K562 (cell line): Measurements from ENCODE around the gene DNAJB1. TPM values are rescaled to one million over a fixed set of nuclear protein-coding genes. Genes with fewer than 3 reads are reported as not detected.
A peak's percentile ranks its signal among the peaks of the same experiment; 100 is the strongest.

Source experiments
- ARID3A ChIP-seq: IDR thresholded peaks from 2 replicates; pipeline ENCODE4 v1.6.1; 2012; ENCODE audit warnings: low read depth, low read length, improper control_type of control experiment, borderline replicate concordance
- BRD9 ChIP-seq: fragments of 450-650 bp; IDR thresholded peaks from 2 replicates; pipeline ENCODE4 v1.6.1; 2018; ENCODE audit warnings: low read depth; ENCODE audit not compliant: partially characterized antibody
- CTBP1 ChIP-seq: fragments of 450-650 bp; IDR thresholded peaks from 2 replicates; pipeline ENCODE4 v1.6.1; 2016; ENCODE audit warnings: borderline replicate concordance
- HMGN3 ChIP-seq: IDR thresholded peaks from 2 replicates; pipeline ENCODE4 v1.6.1; 2011; ENCODE audit warnings: borderline replicate concordance, low read depth, mild to moderate bottlenecking, mixed read lengths, low read length; ENCODE audit not compliant: insufficient read length; ENCODE audit errors: extremely low read depth
- HNRNPH1 ChIP-seq: fragments of 200-400 bp; formaldehyde crosslinking; optimal IDR thresholded peaks from 2 replicates; pipeline ENCODE3; 2017; ENCODE audit warnings: low read depth, mild to moderate bottlenecking, low read length, moderate library complexity
- IRF9 ChIP-seq: fragments of 450-650 bp; IDR thresholded peaks from 2 replicates; pipeline ENCODE4 v1.6.1; 2016; ENCODE audit warnings: missing biosample characterization, missing genetic modification characterization
- KHSRP ChIP-seq: fragments of 450-650 bp; IDR thresholded peaks from 2 replicates; pipeline ENCODE4 v1.6.1; 2017
- MCM2 ChIP-seq: fragments of 450-650 bp; IDR thresholded peaks from 2 replicates; pipeline ENCODE4 v1.6.1; 2017; ENCODE audit warnings: low read depth, mild to moderate bottlenecking
- POLR3A ChIP-seq: IDR thresholded peaks from 2 replicates; pipeline ENCODE4 v1.6.1; 2011; ENCODE audit warnings: borderline replicate concordance, mild to moderate bottlenecking, moderate library complexity; ENCODE audit not compliant: insufficient read length, insufficient read depth; ENCODE audit errors: extremely low read depth
- XRCC4 ChIP-seq: IDR thresholded peaks from one replicate; pipeline ENCODE4 v1.6.1; 2011; ENCODE audit not compliant: insufficient read depth, insufficient read length; ENCODE audit errors: extremely low read depth
- YBX1 ChIP-seq: fragments of 450-650 bp; IDR thresholded peaks from 2 replicates; pipeline ENCODE4 v1.7.1; 2016; ENCODE audit warnings: mild to moderate bottlenecking
- ZC3H8 ChIP-seq: fragments of 450-650 bp; IDR thresholded peaks from 2 replicates; pipeline ENCODE4 v1.6.1; 2017
- ZKSCAN3 ChIP-seq: fragments of 250-450 bp; sonication (Bioruptor Pico); IDR thresholded peaks from 2 replicates; pipeline ENCODE4 v1.4.0; 2020
- ZNF140 ChIP-seq: fragments of 250-450 bp; sonication (Bioruptor Pico); IDR thresholded peaks from 2 replicates; pipeline ENCODE4 v1.8.0; 2021; ENCODE audit warnings: moderate library complexity, mild to moderate bottlenecking, inconsistent platforms
- ZNF668 ChIP-seq: fragments of 250-450 bp; sonication (Bioruptor Pico); IDR thresholded peaks from 2 replicates; pipeline ENCODE4 v1.8.0; 2022; ENCODE audit warnings: mild to moderate bottlenecking, inconsistent platforms
- ZNF695 ChIP-seq: fragments of 450-650 bp; formaldehyde crosslinking; IDR thresholded peaks from 2 replicates; pipeline ENCODE4 v1.4.0; 2020; ENCODE audit warnings: mild to moderate bottlenecking, moderate library complexity
- ZNF740 ChIP-seq, 3 experiments: fragments of 200-800 bp in 1 of 3; sonication (Bioruptor generic) in 1 of 3; sonication (generic) in 1 of 3; formaldehyde crosslinking in 1 of 3; IDR thresholded peaks; 2 replicates each; pipeline versions ENCODE4 v1.6.1 to v1.8.0; 2016 to 2022; ENCODE audit warnings: mild to moderate bottlenecking in 2 of 3, missing compliant biosample characterization in 2 of 3, missing genetic modification characterization in 2 of 3, missing genetic modification reagents in 1 of 3
- ZNF778 ChIP-seq: fragments of 450-650 bp; formaldehyde crosslinking; IDR thresholded peaks from 2 replicates; pipeline ENCODE4 v1.4.0; 2020; ENCODE audit warnings: mild to moderate bottlenecking, moderate library complexity
- polyA plus RNA-seq, 8 experiments: library from polyadenylated mRNA; depleted of rRNA in 4 of 8; stranded (reverse) in 5 of 8; unstranded in 3 of 8; fragments of >200 nt; fragmentation: Nextera tagmentation in 2 of 8; fragmentation: Illumina TruSeq in 1 of 8; extraction: Ambion mirVana in 2 of 8; extraction: Trizol in 1 of 8; gene quantifications; 2 replicates each; pipeline versions ENCODE4 v1.2.1 to v1.2.3, GENCODE V29; 2011 to 2014; ENCODE audit warnings: inconsistent platforms in 1 of 8, missing spikeins in 1 of 8
- total RNA-seq, 7 experiments: library from RNA; depleted of rRNA in 6 of 7; stranded (reverse); fragments of >200 nt in 6 of 7; fragmentation: Illumina TruSeq in 2 of 7; extraction: Trizol in 2 of 7; gene quantifications; 2 replicates each; pipeline versions ENCODE4 v1.2.1 to v1.2.3, GENCODE V29; 2011 to 2021; ENCODE audit warnings: low replicate concordance in 1 of 7
- TF ChIP-seq, protein P1 (sequence below): fragments of 450-650 bp; formaldehyde crosslinking; IDR thresholded peaks from 2 replicates; pipeline ENCODE4 v1.4.0; 2020; ENCODE audit warnings: mild to moderate bottlenecking, moderate library complexity
- TF ChIP-seq, protein P2 (sequence below): sonication (generic); formaldehyde crosslinking; IDR thresholded peaks from 2 replicates; pipeline ENCODE4 v1.8.1; 2022; ENCODE audit warnings: missing genetic modification reagents
- TF ChIP-seq, protein P3 (sequence below): fragments of 250-450 bp; sonication (Bioruptor Pico); IDR thresholded peaks from 2 replicates; pipeline ENCODE4 v1.8.0; 2022; ENCODE audit warnings: inconsistent platforms

The DNAJB1 gene
- total and polyA plus RNA-seq, 9 of the 15 experiments (the other 6 are each of a cell fraction or from before 2014, with no cell fraction given), result 13.2 to 113 (median 62.1) TPM

DNA sequence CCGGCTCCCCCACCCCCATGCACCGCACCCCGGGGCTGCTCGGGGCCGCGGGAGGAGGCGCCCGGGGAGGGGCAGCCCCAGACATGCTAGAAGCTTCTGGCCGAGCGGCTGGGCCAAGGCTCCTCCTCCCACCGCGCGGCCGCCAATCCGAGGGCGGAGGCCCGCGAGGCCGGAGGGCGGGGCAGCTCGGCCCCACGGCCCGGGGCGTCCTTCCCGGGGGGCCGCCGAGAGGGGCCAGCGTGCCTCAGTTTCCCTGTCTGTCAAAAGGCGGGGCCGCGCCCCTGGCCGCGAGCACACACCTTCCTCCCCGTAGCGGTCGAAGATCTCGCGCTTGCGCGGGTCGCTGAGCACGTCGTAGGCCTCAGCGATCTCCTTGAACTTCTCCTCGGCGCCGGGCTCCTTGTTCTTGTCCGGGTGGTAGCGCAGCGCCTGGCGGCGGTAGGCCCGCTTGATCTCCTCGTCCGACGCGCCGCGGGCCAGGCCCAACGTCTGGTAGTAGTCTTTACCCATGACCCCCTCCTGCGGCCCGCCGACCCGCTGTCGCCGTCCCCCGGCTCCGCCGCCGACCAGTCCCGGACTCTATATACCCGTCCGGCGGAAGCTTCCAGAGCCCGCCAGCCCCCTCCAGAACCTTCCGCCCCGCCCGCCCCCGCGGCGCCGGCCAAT, at the start of gene DNAJB1 (continued):
- TF ChIP-seq ZNF740 (CRISPR knock-in tag; IDR thresholded peaks at IDR 0.05) (peak; percentile 76), ZNF740 (tag; IDR thresholded peaks at IDR 0.05) (no peak), ZNF668 (CRISPR knock-in tag) (no peak), YBX1 (no peak), ZNF778 (CRISPR knock-in tag) (no peak), BRD9 (peak; percentile 57), ZNF140 (CRISPR knock-in tag) (no peak), KHSRP (no peak), HMGN3 (peak; percentile 98), ZKSCAN3 (no peak), IRF9 (tag) (no peak), XRCC4 (no peak), CTBP1 (peak; percentile 13), MCM2 (no peak), ARID3A (no peak), POLR3A (no peak), ZNF695 (CRISPR knock-in tag) (no peak), ZC3H8 (no peak), HNRNPH1 (no peak)
- TF ChIP-seq, protein P1, sequence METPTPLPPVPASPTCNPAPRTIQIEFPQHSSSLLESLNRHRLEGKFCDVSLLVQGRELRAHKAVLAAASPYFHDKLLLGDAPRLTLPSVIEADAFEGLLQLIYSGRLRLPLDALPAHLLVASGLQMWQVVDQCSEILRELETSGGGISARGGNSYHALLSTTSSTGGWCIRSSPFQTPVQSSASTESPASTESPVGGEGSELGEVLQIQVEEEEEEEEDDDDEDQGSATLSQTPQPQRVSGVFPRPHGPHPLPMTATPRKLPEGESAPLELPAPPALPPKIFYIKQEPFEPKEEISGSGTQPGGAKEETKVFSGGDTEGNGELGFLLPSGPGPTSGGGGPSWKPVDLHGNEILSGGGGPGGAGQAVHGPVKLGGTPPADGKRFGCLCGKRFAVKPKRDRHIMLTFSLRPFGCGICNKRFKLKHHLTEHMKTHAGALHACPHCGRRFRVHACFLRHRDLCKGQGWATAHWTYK (CRISPR knock-in tag), result peak; percentile 81; the same call in 1 of the 2 replicates
- TF ChIP-seq, protein P2, sequence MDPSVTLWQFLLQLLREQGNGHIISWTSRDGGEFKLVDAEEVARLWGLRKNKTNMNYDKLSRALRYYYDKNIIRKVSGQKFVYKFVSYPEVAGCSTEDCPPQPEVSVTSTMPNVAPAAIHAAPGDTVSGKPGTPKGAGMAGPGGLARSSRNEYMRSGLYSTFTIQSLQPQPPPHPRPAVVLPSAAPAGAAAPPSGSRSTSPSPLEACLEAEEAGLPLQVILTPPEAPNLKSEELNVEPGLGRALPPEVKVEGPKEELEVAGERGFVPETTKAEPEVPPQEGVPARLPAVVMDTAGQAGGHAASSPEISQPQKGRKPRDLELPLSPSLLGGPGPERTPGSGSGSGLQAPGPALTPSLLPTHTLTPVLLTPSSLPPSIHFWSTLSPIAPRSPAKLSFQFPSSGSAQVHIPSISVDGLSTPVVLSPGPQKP (CRISPR knock-in tag), result no peak
- TF ChIP-seq, protein P3, sequence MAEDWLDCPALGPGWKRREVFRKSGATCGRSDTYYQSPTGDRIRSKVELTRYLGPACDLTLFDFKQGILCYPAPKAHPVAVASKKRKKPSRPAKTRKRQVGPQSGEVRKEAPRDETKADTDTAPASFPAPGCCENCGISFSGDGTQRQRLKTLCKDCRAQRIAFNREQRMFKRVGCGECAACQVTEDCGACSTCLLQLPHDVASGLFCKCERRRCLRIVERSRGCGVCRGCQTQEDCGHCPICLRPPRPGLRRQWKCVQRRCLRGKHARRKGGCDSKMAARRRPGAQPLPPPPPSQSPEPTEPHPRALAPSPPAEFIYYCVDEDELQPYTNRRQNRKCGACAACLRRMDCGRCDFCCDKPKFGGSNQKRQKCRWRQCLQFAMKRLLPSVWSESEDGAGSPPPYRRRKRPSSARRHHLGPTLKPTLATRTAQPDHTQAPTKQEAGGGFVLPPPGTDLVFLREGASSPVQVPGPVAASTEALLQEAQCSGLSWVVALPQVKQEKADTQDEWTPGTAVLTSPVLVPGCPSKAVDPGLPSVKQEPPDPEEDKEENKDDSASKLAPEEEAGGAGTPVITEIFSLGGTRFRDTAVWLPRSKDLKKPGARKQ (CRISPR knock-in tag), result no peak
